PC-3 (cell line): ENCODE measurements around the gene PRKN. TPM values are rescaled to one million over a fixed set of nuclear protein-coding genes. Genes with fewer than 3 reads are reported as not detected.

Experiments
- ATAC-seq: fragments of 200-7000 bp; cut with Tn5 transposase; 2 replicates; pipeline ENCODE4 v1.9.1; 2020; ENCODE audit warnings: mild to moderate bottlenecking, moderate library complexity
- BruUV-seq: library from RNA; stranded (reverse); fragments of 400-500 nt; replicated peaks from 2 replicates; lab custom pipeline; 2021; lab: Mats Ljungman, UMichigan
- CTCF ChIA-PET: fragments of 300-600 bp; sonication (Branson Sonifier 250); formaldehyde crosslinking; loops from one replicate; lab custom pipeline; 2022; ENCODE audit warnings: antibody characterized with exemption; lab: Charles Lee
- POLR2A ChIA-PET: fragments of 300-600 bp; sonication (Branson Sonifier 250); formaldehyde crosslinking; loops from one replicate; lab custom pipeline; 2022; ENCODE audit warnings: antibody characterized with exemption; ENCODE audit not compliant: unreplicated experiment; lab: Charles Lee
- DNase-seq: peaks from one replicate; pipeline ENCODE4 v3.0.0-alpha.2; 2015
- H2AFZ ChIP-seq: fragments of 300-600 bp; sonication (generic); 2 replicates; pipeline ENCODE4 v1.6.0; 2016; ENCODE audit warnings: antibody characterized with exemption, low read length
- H3F3A ChIP-seq: fragments of 300-600 bp; sonication (generic); one replicate; pipeline ENCODE4 v1.6.0; 2017; ENCODE audit warnings: antibody characterized with exemption, low read length, control low read depth, mild to moderate bottlenecking; ENCODE audit not compliant: unreplicated experiment
- H3K27ac ChIP-seq: fragments of 300-600 bp; sonication (generic); 2 replicates; pipeline ENCODE4 v1.5.1; 2016; ENCODE audit warnings: mild to moderate bottlenecking, low read length
- H3K27me3 ChIP-seq: fragments of 300-600 bp; sonication (generic); 2 replicates; pipeline ENCODE4 v1.6.1; 2016; ENCODE audit warnings: low read length, mixed read lengths
- H3K36me3 ChIP-seq: fragments of 300-600 bp; sonication (generic); 2 replicates; pipeline ENCODE4 v1.6.1; 2016; ENCODE audit warnings: low read depth, mixed run types, low read length, mixed read lengths
- H3K4me1 ChIP-seq: fragments of 300-600 bp; sonication (generic); 2 replicates; pipeline ENCODE4 v1.5.1; 2016; ENCODE audit warnings: low read length; ENCODE audit not compliant: insufficient read depth
- H3K4me2 ChIP-seq: fragments of 300-600 bp; sonication (generic); 2 replicates; pipeline ENCODE4 v1.6.0; 2016; ENCODE audit warnings: low read length
- H3K4me3 ChIP-seq: fragments of 300-600 bp; sonication (generic); 2 replicates; pipeline ENCODE4 v1.5.1; 2016; ENCODE audit warnings: mild to moderate bottlenecking, low read length, mixed read lengths
- H3K79me2 ChIP-seq: fragments of 300-600 bp; sonication (generic); 2 replicates; pipeline ENCODE4 v1.6.1; 2017; ENCODE audit warnings: low read length, mixed read lengths
- H3K9ac ChIP-seq: fragments of 300-600 bp; sonication (generic); 2 replicates; pipeline ENCODE4 v1.6.0; 2016; ENCODE audit warnings: mild to moderate bottlenecking, low read length
- H3K9me2 ChIP-seq: fragments of 300-600 bp; sonication (generic); replicated peaks from 2 replicates; pipeline ENCODE4 v1.6.1; 2016; ENCODE audit warnings: mixed run types, low read length, mixed read lengths
- H3K9me3 ChIP-seq: fragments of 300-600 bp; sonication (generic); 2 replicates; pipeline ENCODE4 v1.6.1; 2016; ENCODE audit warnings: low read length, mixed read lengths
- H4K20me1 ChIP-seq: fragments of 300-600 bp; sonication (generic); 2 replicates; pipeline ENCODE4 v1.6.1; 2016; ENCODE audit warnings: low read length, mixed read lengths
- CTCF ChIP-seq: fragments of 300-600 bp; sonication (generic); conservative IDR thresholded peaks from 2 replicates; pipeline ENCODE4 v1.5.1; 2017; ENCODE audit warnings: antibody characterized with exemption, low read depth, mild to moderate bottlenecking, low read length
- EZH2 ChIP-seq: fragments of 300-600 bp; sonication (generic); IDR thresholded peaks from one replicate; pipeline ENCODE4 v1.6.1; 2017; ENCODE audit warnings: antibody characterized with exemption, mild to moderate bottlenecking, low read length; ENCODE audit not compliant: unreplicated experiment
- EZH2phosphoT487 ChIP-seq: fragments of 300-600 bp; sonication (generic); IDR thresholded peaks from 2 replicates; pipeline ENCODE4 v1.6.1; 2018; ENCODE audit warnings: mild to moderate bottlenecking, antibody characterized with exemption, low read length, borderline replicate concordance
- intact Hi-C: fragments of 100-400 bp; cut with micrococcal nuclease; formaldehyde crosslinking; loops from 2 replicates; pipeline ENCODE4 v1.9.0; 2023
- total RNA-seq: library from RNA; depleted of rRNA; stranded (reverse); fragments of >200 nt; gene quantifications from 2 replicates; pipeline ENCODE4 v1.2.3, GENCODE V29; 2014

Gene PRKN
- total RNA-seq, 1 experiment from 2014 or later = not detected

- POLR2A ChIA-PET = no interaction called here
- DNase-seq (no peak), ATAC-seq (no peak)
- Histone ChIP-seq H3K79me2 (no peaks in the 10 kb centered on the region), H3K36me3 (no peaks in the 10 kb centered on the region), H3K4me1 (no peaks in the 10 kb centered on the region), H3K9me2 (no peaks in the 10 kb centered on the region), H4K20me1 (no peaks in the 10 kb centered on the region), H3K9ac (no peak overlapping the region), H2AFZ (no peak overlapping the region), H3K27ac (no peak overlapping the region), H3K4me2 (no peak overlapping the region), H3K27me3 (peaks cover 33% of the 10 kb centered on the region), H3K9me3 (no peaks in the 10 kb centered on the region), H3F3A (no peaks in the 10 kb centered on the region), H3K4me3 (no peak overlapping the region)
- BruUV-seq = no TSS peak
- intact Hi-C loops = no loop called here
- CTCF ChIA-PET = no interaction called here
- TF ChIP-seq EZH2 (no peak), EZH2phosphoT487 (no peak), CTCF (no peak)
Observed at GRCh38 chr6:161943561-161943960, 784.0 kb downstream of the PRKN start.

DNA sequence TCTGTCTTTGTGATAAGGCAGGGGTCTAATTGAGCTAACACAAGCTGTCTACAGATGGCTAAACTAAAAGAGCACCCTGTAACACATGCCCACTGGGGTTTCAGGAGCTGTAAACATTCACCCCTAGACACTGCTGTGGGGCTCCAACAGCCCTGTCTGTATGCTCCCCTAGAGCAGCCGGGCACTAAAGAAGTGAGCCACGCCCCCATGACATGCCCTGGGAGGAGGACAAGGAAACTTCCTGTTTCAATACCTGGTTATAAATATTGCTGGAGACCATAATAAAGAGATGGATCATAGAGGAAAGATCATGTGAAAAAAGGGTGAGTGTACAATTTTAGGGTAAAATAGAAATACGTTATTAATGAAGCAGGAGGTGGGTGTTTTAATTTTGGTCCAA, 786.0 kb downstream of the PRKN start:
- Histone ChIP-seq H3K36me3 (no peaks in the 10 kb centered on the region), H3K27ac (no peak overlapping the region), H3K4me2 (no peak overlapping the region), H3F3A (no peaks in the 10 kb centered on the region), H3K4me3 (no peak overlapping the region), H3K27me3 (peaks cover 25% of the 10 kb centered on the region), H3K4me1 (no peaks in the 10 kb centered on the region), H3K79me2 (no peaks in the 10 kb centered on the region), H3K9me3 (no peaks in the 10 kb centered on the region), H2AFZ (no peak overlapping the region), H3K9ac (no peak overlapping the region), H3K9me2 (no peaks in the 10 kb centered on the region), H4K20me1 (no peaks in the 10 kb centered on the region)
- intact Hi-C loops = no loop called here
- TF ChIP-seq EZH2 (no peak), CTCF (no peak), EZH2phosphoT487 (no peak)
- no peak for DNase-seq
- BruUV-seq = no TSS peak
- CTCF ChIA-PET = no interaction called here
- no peak for ATAC-seq
- POLR2A ChIA-PET = no interaction called here

DNA sequence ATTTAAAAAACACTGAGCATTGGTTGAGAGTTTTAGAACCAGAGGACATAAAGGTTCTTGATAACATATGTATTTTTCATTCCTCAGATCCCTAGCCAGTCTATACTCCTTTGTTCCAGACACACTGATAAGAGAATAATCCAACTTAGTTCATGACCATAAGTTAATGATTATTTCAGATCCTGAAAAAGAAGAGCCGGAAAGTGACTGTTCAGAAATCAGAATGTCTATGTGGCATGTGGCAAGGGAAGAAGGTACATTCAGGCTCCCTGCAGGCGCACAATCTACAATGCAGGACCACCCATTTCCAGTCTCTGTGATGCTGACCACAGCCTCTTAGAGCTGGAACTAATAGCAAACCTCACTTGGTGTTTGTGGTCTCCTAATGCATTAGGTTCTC, 787.0 kb downstream of the PRKN start:
- H3K36me3 ChIP-seq = no peaks in the 10 kb centered on the region
- H4K20me1 ChIP-seq = no peaks in the 10 kb centered on the region
- no peak overlapping the region for H3K9ac ChIP-seq
- H3K79me2 ChIP-seq = no peaks in the 10 kb centered on the region
- intact Hi-C loops = no loop called here
- no peaks in the 10 kb centered on the region for H3F3A ChIP-seq
- POLR2A ChIA-PET = no interaction called here
- H3K4me3 ChIP-seq = no peak overlapping the region
- no peak for ATAC-seq
- CTCF ChIA-PET = no interaction called here
- no peak overlapping the region for H3K4me2 ChIP-seq
- no peak for TF ChIP-seq EZH2
- TF ChIP-seq EZH2phosphoT487 = no peak
- TF ChIP-seq CTCF = no peak
- no peak overlapping the region for H2AFZ ChIP-seq
- no peaks in the 10 kb centered on the region for H3K9me2 ChIP-seq
- no peak overlapping the region for H3K27ac ChIP-seq
- H3K27me3 ChIP-seq = peaks cover 17% of the 10 kb centered on the region
- no peak for DNase-seq
- H3K4me1 ChIP-seq = no peaks in the 10 kb centered on the region
- no peaks in the 10 kb centered on the region for H3K9me3 ChIP-seq
- no TSS peak for BruUV-seq
